ENCODE results near the gene ECSCR.
"Not testable (repeated sequence)": the region's sequence is repeated elsewhere in the genome, so short reads cannot be mapped to it uniquely, and the experiment has no call there.

ECSCR gene
- 0 to 0.36 (median 0.08) reads per million in 4 donors for total RNA-seq

- DNase-seq = no peak
Measured at GRCh38 chr5:139462586-139463276, at the start of gene ECSCR. Gene ECSCR, minus strand, starts transcription at chr5:139462743. Its CDS starts 73 bp downstream, at chr5:139462670.

GRCh38 chr5:139504722-139505121 is 42.2 kb upstream of the ECSCR start:
- not testable (repeated sequence) for DNase-seq

GRCh38 chr5:139503879-139504278 is 41.3 kb upstream of the ECSCR start:
- DNase-seq = not testable (repeated sequence)

GRCh38 chr5:139503036-139503817 is 40.7 kb upstream of the ECSCR start:
- DNase-seq = not testable (repeated sequence)

GRCh38 chr5:139501381-139501780 is 38.8 kb upstream of the ECSCR start:
- no peak for DNase-seq

GRCh38 chr5:139495638-139496435 is 33.3 kb upstream of the ECSCR start:
- no peak for DNase-seq

GRCh38 chr5:139494832-139495231 is 32.3 kb upstream of the ECSCR start:
- no peak for DNase-seq

- DNase-seq = no peak
Measured at GRCh38 chr5:139494256-139494655, 31.7 kb upstream of the ECSCR start.

GRCh38 chr5:139492700-139493192 is 30.2 kb upstream of the ECSCR start:
- DNase-seq = no peak

- no peak for DNase-seq
Measured at GRCh38 chr5:139488260-139488659, 25.7 kb upstream of the ECSCR start.

GRCh38 chr5:139486201-139486600 is 23.7 kb upstream of the ECSCR start:
- no peak for DNase-seq

- DNase-seq = not testable (repeated sequence)
Measured at GRCh38 chr5:139482890-139483208, 20.3 kb upstream of the ECSCR start.

- peak; percentile 27 to 83 (median 45) for DNase-seq
Measured at GRCh38 chr5:139482050-139482889, 19.7 kb upstream of the ECSCR start, which contains the start of gene STING1. Gene STING1, minus strand, starts transcription at chr5:139482758. Its CDS starts 1,054 bp downstream, at chr5:139481704.

- DNase-seq = no peak
Measured at GRCh38 chr5:139481580-139482049, 19.1 kb upstream of the ECSCR start.

- DNase-seq = peak in 1 of 5 donors; percentile 48
Measured at GRCh38 chr5:139481122-139481533, 18.6 kb upstream of the ECSCR start.

GRCh38 chr5:139479729-139480128 is 17.2 kb upstream of the ECSCR start:
- DNase-seq = not testable (repeated sequence)

- DNase-seq = not testable (repeated sequence)
Measured at GRCh38 chr5:139478657-139479423, 16.3 kb upstream of the ECSCR start.

GRCh38 chr5:139475865-139476617 is 13.5 kb upstream of the ECSCR start:
- no peak for DNase-seq

- peak in 1 of 5 donors; percentile 64 for DNase-seq
Measured at GRCh38 chr5:139474890-139475791, 12.6 kb upstream of the ECSCR start.

All from T-helper 1 cell (primary cell).